Endometrium (tissue), 2 donors: ENCODE measurements around the gene ENAH.
"Not testable (repeated sequence)": the region's sequence is repeated elsewhere in the genome, so short reads cannot be mapped to it uniquely, and the experiment has no call there.

Experiments used
- FAIRE-seq: peaks from 2 replicates; lab custom pipeline; 2012; peaks lifted over from hg19 to GRCh38; lab: Jason Lieb, UNC
- donor health status: control.
- donor health status: control.

Gene ENAH

DNA sequence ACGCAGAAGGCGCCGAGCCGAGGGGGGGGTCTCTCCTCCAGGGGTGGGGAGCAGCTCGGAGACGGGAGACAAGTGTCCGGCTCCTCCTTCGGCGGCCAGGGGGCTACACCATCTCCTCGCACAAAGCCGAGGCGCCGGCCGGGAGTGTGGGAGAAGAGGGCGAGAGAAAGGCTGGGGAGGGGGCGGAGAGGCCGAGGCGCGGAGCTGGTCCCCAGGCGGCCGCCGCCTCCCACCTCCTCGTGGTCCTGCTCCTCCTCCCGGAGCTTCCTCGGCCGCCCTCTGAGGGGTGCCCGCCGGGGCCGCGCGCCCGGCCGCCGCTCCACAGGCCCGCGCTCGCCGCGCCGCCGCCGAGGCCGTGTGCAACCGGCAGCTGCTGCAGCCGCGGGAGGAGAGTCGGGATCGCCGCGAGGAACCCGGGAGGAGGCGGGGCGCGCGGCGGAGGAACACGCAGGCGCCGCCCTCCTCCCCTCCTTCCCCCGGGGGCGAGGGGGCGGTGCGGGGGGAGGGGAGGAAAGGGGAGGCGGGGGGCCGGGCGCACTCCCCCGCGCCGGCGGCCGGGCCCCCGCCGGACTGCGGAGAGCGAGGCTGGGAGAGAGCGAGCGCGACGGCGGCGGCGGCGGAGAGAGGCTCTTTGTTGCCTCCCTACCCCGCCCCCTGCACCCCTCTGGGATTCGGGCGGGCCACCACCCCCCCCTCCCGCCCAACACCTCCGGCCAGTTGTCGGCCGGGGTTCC lies at the start of gene ENAH:
TSS of gene ENAH (minus strand) at position 395 of the 734 bp plus-strand sequence. CDS start 433 bp downstream, outside the sequence.
- FAIRE-seq, result no peak

DNA sequence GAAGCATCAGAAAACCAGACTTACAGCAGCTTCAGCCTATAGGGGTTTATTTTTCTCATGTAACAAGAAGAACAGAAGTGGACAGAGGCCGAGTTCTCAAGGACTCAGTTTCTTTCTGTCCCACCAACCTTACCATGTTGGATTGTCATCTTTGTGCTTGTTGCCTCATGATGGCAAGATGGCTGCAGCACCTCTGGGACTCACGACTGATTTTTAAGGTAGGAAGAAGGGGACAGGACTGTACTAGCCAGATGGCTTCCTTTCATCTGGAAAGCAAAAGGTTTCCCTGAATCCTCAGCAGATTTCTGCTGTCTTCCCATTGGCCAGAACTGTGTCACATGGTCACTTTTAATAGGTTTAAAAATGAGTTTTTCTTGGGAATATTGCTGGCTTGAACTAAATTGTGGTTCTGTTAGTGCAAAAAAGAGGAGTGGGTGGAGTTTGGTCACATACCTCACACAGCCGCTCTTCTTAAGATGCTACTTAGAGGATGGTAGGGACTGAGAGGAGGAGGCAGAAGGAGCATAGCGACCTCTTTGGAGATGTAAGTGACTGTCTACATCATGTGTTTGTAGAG lies 48.1 kb upstream of the ENAH start:
- FAIRE-seq, result no peak

DNA sequence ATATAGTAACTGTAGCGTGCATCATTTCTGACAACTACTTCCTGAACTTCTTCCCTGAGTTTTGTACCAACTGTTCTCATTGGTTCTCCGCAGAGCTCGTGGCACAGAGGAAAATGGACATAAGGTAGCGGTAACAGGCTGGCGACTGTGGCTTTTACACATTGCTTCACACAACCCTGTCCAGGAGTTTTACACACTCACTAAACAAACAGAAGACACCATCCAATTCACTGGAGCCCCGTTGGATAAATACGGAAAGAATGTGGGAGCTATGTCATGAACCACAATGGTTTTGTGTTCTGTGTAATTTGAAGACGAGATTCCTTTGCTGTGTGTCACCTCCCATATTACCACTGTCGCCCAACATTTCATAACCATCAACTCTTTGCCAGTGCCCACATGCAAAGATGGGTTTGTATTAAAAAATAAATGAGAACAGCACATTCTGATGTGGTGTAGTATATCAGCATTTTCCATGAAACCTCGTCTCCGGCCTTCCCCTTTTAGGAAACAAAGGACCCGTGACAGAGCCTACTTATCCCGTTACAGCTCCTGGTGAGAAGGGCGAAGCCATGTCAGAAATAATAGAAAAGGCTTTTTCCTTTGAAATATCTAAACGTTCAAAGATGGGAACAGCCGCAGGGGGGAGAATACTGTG lies 47.4 kb upstream of the ENAH start:
- no peak for FAIRE-seq

DNA sequence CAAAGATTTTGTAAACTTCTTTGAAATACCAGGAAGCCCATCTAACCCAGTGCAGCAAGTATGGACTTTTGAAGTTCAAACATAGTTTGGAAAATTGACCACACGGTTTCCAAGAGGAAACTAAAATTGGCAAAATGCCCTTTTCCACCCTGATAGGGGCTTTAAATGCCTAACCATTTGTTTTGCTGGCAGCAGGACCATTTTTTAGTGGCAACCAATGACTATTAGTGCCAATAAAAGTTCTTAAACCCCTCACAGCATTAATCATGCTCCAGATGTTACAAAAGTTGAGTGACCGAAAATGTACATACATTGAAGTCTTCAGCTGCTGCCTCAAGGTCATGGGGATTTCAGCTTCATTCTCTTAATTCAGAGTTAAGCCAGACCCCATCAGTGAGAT lies 46.4 kb upstream of the ENAH start:
- FAIRE-seq, result no peak

DNA sequence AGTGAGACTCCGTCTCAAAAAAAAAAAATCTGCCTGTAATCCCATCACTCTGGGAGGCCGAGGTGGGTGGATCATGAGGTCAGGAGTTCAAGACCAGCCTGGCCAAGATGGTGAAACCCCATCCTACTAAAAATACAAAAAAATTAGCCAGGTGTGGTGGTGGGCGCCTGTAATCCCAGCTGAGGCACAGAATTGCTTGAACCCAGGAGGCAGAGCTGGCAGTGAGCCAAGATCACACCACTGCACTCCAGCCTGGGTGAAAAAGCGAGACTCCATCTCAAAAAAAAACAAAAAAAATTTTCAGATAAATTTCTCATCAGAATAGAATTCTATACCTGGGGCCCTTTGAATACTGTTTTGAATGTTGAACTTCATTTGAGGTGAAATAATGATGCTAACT lies 45.3 kb upstream of the ENAH start:
- FAIRE-seq, result not testable (repeated sequence)

DNA sequence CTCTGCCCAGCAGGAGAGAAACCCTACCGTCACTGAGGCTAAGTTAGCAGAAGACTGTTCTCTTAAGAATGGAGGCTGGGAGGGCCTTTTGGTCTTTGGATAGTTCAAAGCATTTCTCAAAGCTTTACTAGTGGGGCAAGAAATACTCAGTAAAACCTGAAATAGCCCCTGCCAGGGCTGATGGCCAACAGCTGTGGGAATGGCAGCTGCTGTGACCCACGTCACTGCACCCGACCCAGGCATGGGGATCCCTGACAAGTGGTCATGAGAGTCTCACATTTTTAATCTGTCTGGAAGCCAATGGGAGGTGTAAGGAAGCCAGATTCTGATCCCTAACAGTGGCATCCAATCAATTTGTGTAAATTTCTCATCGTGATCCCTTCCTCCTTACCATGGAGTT lies 44.5 kb upstream of the ENAH start:
- FAIRE-seq, result no peak

DNA sequence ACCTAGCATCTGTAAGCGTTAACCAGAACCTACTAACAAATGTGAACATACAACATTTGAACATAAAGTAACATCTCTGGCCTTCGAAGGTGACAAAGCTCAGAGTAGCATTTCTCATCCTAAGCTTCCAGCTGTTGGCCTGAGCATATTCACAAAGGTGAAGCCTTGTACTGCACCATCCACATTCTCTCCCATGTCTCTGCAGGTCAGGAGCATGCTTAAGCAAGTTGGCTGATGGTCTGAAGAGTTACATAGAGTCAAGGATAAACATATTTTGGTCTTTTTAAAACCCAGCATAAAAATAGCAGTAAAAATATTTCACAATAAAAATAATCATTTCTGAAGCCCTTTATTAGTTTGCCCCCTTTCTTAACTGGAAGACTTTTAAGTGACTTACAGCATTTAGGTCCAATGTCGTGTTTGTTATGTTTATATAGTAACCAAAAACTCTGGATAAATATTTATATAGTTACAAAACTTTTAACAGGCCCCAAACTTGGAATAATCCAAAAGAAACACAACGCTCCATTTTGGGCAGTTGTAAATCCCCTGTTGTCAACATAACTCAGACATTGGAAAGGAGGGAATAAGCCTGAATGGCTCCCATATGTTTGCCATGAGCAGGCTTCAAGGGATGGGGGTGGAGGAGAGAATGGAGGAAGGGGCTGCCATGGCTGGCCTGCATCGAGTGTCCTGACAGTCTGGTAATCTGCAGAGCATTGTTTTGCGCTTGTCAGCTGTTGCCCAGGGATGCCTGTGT lies 42.8 kb upstream of the ENAH start:
- peak; percentile 78 for FAIRE-seq

DNA sequence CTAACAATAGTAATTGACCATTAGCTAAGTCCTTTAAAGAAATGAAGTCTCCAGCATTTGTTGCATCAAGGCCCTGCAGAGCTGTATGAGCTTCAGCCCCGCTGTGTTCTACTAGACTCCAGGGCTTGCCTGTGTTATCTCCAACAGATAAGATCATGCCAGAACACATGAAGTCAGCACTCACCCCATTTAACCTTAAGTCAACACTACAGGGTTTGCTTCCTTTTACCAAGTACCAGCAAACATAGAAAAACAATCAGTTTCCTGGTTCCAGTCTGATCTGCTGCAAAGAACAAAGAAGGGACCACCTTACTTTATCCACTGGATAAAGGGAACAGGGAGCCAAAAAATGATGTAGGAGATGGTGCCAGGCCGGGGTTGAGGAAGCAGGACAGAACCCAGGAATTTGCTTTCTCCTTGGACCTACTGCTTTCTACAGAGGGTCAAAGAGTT lies 41.3 kb upstream of the ENAH start:
- FAIRE-seq, result no peak

DNA sequence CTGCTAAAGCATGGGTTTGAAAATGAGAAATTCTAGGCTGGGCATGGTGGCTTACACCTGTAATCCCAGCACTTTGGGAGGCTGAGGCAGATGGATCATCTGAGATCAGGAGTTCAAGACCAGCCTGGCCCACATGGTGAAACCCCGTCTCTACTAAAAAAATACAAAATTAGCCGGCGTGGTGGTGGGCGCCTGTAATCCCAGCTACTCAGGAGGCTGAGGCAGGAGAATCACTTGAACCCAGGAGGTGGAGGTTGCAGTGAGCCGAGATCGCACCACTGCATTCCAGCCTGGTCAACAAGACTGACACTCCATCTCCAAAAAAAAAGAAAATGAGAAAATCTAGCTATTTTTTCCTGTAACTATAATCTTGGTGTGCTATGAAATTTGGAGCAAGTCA lies 40.8 kb upstream of the ENAH start:
- not testable (repeated sequence) for FAIRE-seq

DNA sequence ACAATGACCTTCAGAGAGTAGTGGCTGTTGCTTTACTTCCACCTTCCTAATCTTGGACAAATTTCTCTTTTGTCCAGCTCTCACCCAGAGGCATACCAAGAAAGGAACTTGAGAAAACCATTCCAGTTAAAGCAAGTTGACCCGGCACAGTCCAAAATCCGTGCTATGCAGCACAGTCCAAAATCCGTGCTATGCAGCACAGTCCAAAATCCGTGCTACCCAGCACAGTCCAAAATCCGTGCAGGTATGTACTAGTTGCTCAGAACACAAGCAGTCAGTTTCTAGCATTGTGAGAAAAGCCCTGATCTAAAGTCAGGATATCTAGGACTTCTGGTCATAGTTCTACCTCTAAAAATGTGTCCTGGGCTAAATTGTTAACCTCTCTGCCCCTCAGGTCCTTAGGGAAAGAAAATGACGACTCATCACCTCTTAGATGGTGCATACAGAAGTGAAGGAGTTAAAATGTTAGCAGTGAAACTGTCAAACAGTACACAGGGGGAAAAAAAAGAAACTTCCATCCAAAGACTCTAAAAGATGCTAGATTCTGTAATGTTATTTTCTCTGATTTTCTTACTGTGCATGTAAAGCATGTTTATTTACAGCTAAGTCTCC lies 40.3 kb upstream of the ENAH start:
- FAIRE-seq, result no peak

DNA sequence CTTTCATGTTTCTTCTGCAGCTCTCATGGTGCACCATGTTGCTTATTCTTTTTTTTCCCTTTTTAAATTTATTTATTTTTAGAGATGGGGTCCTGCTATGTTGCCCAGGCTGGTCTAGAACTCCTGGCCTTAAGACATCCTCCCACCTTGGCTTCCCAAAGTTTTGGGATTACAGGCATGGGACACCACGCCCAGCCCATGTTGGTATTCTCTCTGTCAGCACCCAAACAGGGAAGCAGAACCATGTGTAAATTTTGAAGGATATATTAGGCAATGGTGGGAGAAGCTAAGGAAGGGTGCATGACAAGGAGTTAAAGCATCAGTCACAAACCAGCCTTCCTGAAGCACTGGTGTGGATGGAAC lies 39.6 kb upstream of the ENAH start:
- no peak for FAIRE-seq

DNA sequence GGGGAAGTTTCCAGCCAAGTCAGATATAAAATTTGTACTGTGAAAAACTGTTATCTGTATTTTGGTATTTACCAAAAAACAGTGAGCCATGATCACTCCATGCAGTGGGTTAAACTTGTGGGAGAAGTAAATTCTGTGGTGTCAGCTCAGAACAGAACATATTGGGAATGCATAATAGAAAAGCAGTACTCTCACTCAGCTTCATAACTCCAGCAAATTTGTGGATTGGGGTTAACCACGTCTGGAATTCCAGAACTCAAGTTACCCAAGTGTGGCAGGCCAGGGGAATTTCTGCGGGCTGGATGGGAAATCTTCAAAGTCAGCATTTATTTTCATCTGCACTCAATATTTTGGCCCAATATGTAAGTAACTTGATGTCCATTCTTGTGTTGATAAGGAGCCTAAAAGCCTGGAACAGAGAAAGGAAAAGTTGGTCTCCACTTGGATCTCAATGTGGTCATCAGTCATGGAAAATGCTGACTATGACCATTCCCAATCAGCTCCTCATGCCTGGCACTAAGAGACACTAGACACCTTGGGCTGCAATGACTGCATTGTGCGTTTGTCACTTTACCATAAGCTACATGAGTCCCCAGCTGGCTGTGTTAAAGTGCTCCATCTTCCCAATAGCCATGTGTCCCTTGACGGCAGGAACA lies 39.1 kb upstream of the ENAH start:
- no peak for FAIRE-seq

DNA sequence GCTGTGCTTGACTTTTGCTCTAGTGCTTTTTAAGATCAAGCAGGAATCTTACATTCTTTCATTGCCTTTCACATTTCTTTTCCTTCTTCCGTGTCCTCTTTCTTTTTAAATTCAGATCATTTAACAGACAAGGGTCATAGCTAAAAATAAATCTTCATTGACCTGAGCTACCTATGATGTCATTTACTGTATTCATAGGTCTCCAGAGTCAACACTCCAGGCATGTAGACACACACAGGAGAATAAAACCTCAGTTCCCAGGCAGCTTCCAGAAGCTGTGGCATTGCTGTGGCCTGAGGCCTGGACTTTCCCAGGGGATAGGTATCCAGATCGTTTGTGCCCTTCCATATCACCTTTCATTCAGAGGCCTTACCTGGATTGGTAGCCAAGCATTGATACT lies 38.5 kb upstream of the ENAH start:
- FAIRE-seq, result no peak

DNA sequence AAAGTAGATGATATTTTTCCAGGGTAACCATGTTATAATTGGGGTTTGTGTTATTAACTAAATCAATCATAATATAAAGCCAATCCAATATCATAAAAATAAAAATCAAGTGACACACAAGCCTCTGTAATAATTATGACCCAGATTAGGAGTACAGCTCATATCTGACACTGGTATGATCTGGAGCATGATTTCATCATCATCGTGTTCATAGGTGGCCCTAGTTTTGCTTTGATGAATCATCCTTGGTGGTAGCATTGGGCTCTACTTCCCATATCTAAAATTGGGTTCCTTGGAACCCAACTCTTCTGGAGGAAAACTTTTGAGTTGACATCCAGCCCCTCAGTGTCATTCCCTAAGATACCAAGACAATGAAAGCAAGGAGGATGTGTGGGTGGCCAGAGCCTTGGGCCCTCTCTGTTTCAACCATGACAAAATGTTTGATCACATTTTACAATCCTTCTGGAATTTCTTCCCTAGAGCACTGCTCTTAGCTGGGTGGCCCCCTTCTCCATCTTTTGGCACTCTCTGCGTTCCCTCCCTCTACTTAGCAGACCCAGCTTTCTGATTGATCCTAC lies 37.0 kb upstream of the ENAH start:
- FAIRE-seq, result no peak

DNA sequence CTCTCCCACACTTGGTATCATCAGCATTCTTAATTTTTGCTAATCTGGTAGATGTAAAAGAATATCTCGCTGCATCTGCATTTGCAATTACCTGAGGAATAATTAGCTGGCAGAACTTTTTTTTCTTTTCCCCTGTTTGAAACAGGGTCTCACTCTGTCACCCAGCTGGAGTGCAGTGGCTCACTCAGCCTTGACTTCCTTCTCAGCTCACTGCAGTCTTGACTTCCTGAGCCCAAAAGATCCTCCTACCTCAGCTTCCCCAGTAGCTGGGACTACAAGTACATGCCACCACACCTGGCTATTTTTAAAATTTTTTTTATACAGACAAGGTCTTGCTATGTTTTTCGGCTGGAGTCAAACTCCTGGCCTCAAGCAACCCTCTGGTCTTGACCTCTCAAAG lies 35.4 kb upstream of the ENAH start:
- no peak for FAIRE-seq

DNA sequence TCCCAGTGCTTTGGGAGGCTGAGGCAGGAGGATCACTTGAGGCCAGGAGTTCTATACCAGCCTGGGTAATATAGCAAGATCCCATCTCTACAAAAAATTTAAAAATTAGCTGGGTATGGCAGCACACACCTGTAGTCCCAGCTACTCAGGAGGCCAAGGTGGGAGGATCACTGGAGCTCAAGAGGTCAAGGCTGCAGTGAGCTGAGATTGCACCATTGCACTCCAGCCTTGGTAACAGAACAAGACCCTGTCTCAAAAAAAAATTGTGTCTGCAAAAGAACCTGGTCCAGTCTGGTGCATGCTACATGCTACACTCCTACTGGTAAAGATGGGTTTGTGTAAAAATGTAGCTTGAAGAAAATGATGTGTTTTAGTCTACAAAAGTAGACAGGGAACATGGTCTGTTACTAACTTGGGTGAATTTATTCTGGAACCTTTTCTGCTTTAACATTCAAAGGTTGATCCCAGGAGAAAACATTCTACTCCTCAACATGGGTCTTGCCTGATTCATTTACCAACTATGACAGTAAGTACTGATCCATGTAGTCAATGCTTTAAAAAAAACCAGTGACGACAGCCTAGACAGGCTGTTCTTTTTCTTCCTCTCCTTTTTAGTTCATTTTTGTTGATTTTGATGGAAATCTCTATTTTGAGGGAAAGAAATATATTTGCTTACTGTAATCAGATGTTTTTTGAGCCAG lies 32.7 kb upstream of the ENAH start:
- FAIRE-seq, result no peak

DNA sequence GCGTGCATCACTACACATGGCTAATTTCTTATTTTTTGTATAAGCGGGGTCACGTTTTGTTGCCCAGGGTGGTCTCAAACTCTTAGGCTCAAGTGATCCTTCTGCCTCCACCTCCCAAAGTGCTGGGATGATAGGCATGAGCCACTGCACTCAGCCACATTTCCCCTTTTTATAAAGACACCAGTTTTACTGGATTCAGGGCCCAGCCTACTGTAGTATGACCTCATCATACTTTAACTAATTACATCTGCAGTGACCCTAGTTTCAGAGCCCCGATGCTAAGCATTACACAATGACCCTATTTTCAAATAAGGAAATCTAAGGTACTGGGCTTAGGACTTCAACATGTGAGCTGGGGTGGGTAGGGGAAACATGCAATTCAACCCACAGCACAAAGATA lies 31.8 kb upstream of the ENAH start:
- no peak for FAIRE-seq

DNA sequence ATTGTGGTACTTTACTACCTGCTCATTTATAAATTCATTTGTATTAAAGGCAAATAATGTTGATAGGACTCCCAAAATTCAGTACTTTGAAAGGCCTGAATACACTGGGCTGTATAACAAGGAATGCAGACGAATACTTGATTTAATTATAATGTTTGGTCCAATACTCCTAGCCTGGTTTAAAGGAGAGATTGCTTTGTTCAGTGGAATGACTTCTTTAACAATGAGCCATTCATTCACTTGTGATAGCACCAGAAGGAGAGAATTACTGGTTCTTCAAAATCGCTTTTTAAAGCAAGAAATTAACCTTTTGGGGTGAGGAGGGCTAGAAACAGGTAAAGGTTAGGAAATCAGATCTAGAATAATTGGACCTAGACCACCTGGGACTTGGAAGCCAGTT lies 28.3 kb upstream of the ENAH start:
- no peak for FAIRE-seq

DNA sequence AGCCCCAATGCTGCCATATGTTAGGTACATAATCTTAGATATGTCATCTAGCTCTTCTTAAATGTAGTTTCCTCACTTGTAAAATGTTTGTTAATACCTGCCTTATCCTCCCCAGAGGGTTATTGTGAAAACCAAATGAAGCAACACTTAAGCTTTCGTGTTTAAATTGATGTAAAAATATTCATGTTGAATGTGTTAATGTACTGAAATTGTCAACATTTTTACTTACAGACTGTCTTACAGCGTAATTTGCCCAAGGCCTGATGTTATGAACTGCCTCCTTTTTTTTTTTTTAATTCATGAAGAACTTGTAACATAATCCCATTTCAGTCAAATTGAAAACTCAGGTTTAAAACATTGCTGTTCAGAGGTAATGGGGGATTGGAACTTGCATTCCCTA lies 25.6 kb upstream of the ENAH start:
- no peak for FAIRE-seq

DNA sequence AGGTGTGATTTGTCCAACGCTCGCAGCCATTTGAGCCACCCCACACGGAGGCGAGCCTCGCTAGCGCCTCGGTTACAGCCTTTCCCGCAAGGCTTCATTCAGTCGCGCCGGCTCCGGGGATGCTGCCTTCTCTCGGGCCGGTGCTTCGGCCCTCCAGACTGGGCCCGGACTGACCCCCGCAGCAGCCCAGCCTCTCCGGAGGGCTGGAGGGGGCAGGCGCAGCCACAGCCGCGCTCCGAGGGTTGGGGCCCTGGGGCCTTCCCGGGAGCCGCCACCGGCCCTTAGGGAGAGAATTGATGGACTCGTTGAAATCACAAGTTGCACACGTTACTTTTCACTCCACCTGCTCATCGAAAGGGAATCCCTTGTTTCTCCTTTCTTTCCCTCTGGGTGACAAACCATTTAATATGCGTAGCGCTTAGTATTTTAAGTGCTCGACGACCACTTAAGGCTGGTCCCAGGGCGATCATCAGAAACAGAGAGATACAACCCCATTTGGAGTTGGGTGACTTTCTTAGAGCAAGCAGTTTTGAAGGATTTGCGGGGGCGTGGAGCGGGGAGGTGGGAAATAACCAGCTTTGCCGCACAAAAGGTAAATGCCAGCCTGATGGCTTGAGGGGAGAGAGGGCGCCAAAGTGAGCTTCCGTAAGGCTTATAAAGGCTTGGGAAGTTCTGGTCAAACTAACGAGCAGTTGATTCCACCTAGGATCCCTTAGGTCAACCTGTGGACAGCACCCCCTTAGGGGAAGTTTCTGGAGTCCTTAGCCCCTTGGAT lies 24.6 kb upstream of the ENAH start:
- no peak for FAIRE-seq
